Brain pericyte (primary cell): ENCODE results near the gene PAPSS1.
"Not testable (repeated sequence)": the region's sequence is repeated elsewhere in the genome, so short reads cannot be mapped to it uniquely, and the experiment has no call there.

ENCODE experiments used
- DNase-seq: peaks from one replicate; pipeline ENCODE4 v3.0.0-alpha.2; 2012; ENCODE audit warnings: low read depth, low spot score

PAPSS1 gene

GRCh38 chr4:107719922-107720722, at the start of gene PAPSS1:
Gene PAPSS1 (minus strand): TSS chr4:107720234. CDS start chr4:107720179, 55 bp downstream.
- peak; percentile 89 for DNase-seq

- DNase-seq: no peak
Observed at GRCh38 chr4:107760281-107760947, 40.4 kb upstream of the PAPSS1 start.

DNA sequence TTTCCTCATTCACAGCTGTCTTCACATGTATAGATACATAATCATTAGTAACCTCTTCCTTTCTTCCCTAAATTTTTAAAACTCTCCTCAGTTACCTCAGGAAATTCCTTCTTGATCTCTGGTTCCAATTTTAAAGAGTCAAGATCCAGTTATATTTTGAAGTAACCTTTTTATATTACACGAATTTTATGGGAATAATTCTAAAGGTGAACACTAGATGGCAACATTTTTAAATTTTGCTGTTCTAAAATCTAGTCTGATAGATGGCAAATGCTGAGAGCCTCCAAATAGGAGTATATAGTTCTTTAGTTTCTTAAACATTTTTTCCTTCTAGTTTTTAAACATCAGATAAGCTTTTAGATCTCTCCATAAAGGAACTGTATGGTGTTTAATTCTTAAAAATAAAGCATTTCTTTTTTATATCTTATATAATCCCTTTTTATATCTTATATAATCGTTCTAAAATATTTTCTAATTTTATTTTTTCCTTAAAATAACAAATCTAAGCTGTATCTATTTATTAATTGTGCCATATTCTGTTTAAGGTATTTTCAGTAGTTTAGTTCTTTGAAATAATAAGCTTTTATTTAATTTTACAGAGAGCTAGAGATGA, 37.9 kb upstream of the PAPSS1 start:
- no peak for DNase-seq

DNA sequence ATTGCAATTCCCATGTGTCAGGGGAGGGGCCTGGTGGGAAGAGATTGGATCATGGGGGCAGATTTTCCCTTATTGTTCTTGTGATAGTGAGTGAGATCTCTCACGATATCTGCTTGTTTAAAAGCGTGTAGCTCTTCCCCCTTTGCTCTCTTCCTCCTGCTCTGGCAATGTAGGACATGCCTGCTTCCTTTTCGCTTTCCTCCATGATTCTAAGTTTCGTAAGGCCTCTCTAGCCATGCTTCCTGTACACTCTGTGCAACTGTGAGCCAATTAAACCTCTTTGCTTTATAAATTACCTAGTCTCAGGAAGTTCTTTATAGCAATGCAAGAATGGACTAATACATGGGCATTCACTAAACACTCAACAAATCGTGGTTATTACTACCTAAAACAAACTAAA, 37.2 kb upstream of the PAPSS1 start:
- DNase-seq: no peak

DNA sequence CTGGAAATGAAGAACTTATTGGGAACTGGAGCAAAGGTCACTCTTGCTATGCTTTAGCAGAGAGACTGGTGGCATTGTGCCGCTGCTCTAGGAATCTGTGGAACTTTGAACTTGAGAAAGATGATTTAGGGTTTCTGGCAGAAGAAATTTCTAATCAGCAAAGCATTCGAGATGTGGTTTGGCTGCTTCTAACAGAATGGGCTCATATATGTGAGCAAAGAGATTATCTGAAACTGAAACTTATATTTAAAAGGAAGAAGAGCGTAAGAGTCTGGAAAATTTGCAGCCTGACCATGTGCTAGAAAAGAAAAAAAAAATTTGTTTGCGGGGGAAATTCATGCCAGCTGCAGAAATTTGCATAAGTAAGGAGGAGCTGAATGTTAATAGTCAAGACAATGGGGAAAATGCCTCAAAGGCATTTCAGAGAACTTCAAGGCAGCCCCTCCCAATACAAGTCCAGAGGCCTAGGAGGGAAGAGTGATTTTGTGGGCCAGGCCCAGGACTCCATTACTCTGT, 35.9 kb upstream of the PAPSS1 start:
- DNase-seq: no peak

GRCh38 chr4:107751670-107752069, 31.6 kb upstream of the PAPSS1 start:
- no peak for DNase-seq

GRCh38 chr4:107747748-107748486, 27.9 kb upstream of the PAPSS1 start:
- DNase-seq: no peak

DNA sequence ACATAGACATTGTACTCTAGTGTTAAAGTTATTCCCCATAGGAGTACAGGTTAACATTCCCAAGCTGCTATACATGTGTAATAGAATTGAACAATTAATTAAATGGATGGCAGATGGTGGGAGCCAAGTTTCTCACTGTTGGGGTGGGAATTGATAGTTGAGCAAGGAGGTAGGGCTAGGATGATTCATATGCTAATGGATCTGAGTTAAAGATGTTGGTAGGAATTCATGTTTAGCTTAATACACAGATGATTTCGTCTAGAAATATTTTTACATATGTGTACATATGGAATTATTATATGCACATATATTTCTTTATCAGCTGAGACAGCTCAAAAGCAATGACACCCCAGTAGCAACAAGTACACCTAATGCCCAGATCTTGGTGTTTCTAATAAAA, 26.1 kb upstream of the PAPSS1 start:
- DNase-seq: no peak

GRCh38 chr4:107744532-107744931, 24.5 kb upstream of the PAPSS1 start:
- no peak for DNase-seq

DNA sequence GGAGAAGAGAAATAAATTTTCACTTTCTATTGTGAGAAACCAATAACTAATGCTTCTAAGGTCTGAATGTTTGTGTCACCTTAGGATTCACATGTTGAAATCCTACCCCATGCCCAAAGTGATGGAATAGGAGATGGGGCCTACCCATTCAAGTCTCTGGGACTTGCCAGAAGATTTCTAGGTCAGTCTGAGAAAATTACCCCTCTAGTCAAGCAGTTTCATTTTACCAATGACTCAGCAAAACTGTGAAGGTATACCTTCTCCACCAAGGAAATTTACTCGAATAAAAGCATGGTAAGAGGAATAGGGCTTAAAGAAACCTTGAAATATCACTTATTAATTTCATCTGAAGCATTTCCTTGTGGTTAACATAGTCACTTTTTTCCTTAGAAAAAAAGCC, 23.5 kb upstream of the PAPSS1 start:
- DNase-seq: no peak

GRCh38 chr4:107742791-107743190, 22.8 kb upstream of the PAPSS1 start:
- no peak for DNase-seq

- DNase-seq: no peak
Observed at GRCh38 chr4:107742196-107742595, 22.2 kb upstream of the PAPSS1 start.

DNA sequence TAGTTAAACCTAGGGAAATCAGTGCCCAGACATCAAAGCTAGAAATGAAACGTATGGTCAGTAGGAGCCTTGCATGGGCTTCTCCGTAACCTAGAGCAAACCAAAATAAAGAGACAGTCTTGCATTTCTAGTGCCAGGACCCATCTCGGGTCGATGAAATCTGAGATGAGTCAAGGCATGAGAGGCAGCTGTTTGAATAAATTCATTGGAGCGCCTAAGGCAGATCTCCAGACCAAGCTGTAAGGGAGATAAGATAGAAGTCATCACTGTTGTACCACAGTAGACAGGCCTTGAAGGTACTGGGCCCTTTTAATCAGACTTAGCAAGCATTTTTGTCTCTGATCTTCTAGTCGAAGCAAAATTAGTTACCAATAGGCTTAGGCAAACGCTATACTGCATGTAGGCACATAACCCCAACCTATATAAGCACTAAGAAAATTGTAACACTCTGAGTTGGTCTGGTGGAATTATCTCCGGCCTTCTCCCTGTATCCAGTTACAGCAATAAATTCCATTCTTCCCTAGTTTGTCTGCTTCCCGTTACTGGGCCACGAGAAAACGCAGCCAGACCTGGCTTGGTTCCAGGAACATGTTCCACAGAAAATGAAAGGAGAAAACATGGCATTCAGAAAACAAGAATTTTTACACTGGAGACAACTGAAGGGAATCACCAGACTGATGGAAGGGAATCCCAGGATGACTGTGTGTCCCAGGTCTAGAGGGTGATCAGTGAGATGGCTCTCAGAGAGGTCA, 21.1 kb upstream of the PAPSS1 start:
- no peak for DNase-seq

- no peak for DNase-seq
Observed at GRCh38 chr4:107740381-107740780, 20.3 kb upstream of the PAPSS1 start.

DNA sequence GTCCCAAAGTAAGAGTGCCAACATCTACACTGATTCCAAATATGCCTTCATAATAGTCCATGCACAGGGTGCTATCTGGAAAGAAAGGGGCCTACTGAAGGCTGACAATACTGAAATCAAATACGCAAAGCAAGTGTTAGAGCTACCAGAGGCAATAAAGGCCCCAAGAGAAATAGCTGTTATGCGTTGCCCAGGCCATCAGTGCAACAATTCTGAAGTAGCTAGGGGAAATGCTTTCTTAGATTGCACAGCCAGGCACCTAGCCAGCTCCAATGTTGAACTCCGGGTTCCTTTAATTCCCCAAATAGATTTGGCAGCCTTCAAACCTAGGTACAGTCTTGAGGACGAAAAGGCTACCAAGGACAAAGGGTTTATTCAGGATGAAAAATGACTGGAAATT, 17.4 kb upstream of the PAPSS1 start:
- no peak for DNase-seq

DNA sequence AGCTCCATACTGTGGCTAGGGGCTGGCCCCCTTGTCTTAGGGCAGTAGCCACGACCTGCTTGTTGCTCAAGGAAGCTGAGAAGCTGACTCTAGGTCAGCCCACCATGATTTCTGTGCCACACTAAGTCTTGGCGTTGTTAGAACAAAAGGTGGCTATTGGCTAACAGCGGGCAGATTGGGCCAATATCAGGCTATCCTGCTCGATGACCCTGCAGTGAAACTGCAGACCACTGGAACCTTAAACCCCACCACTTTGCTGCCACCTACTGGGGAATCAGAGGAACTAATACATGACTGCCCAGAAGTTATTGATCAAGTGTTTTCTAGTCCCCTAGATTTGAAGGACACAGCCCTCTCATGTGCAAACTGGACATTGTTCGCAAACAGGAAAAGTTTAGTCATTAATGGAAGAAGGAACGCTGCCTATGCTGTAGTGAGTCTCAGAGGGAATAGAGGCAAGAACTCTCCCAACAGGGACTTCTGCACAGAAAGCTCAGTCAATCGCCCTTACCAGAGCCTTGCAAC, 17.0 kb upstream of the PAPSS1 start:
- no peak for DNase-seq

GRCh38 chr4:107736037-107736436, 16.0 kb upstream of the PAPSS1 start:
- no peak for DNase-seq

DNA sequence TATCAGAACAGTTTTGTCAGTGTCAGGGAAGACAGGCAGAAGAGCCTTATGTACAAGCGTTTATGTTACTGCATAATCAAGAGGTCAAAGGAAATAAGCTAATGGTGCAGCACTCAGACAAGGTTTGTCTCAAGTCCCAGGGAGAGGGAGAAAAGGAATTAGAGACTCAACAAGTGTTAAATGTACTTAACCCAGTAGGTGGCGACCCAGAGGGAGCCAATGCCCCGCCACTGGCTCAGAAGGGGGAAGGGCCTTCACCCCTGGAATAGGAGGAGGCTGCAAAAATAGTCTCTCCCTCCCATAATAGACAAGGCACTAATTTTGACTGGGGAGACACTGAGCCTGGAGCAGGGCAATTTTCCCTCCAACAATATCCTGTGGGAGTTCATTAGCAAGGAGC, 14.1 kb upstream of the PAPSS1 start:
- no peak for DNase-seq

GRCh38 chr4:107733431-107733925, 13.4 kb upstream of the PAPSS1 start:
- no peak for DNase-seq

- DNase-seq: not testable (repeated sequence)
Observed at GRCh38 chr4:107729050-107729449, 9.0 kb upstream of the PAPSS1 start.
